HG03066 (cell line): Measurements from ENCODE around the gene BRICD5.

Source experiments
- ATAC-seq: cut with Tn5 transposase; IDR thresholded peaks from one replicate; pipeline ENCODE4 v1.9.1; 2021; ENCODE audit warnings: low read depth; ENCODE audit not compliant: unreplicated experiment

The BRICD5 gene

GRCh38 chr16:2238150-2238837, 27.6 kb upstream of the BRICD5 start:
- ATAC-seq, result no peak

- no peak for ATAC-seq
These were observed 27.0 kb upstream of the BRICD5 start for GRCh38 chr16:2237493-2238149.

GRCh38 chr16:2237102-2237482, 26.4 kb upstream of the BRICD5 start:
- no peak for ATAC-seq

- no peak for ATAC-seq
These were observed 25.9 kb upstream of the BRICD5 start, which contains the start of gene DNASE1L2 for GRCh38 chr16:2236337-2237101. DNASE1L2 (plus strand) TSS chr16:2236444; CDS start chr16:2236817, 373 bp downstream.

- no peak for ATAC-seq
These were observed 25.2 kb upstream of the BRICD5 start for GRCh38 chr16:2235695-2236336.

GRCh38 chr16:2235234-2235651, 24.6 kb upstream of the BRICD5 start:
- no peak for ATAC-seq

- ATAC-seq, result no peak
These were observed 24.1 kb upstream of the BRICD5 start for GRCh38 chr16:2234813-2235170.

- ATAC-seq, result no peak
These were observed 23.5 kb upstream of the BRICD5 start for GRCh38 chr16:2233872-2234812.

GRCh38 chr16:2233046-2233775, 22.5 kb upstream of the BRICD5 start:
- no peak for ATAC-seq

- ATAC-seq, result no peak
These were observed 21.7 kb upstream of the BRICD5 start for GRCh38 chr16:2232094-2232990.

GRCh38 chr16:2231016-2231931, 20.6 kb upstream of the BRICD5 start:
- ATAC-seq, result no peak

GRCh38 chr16:2230376-2230775, 19.7 kb upstream of the BRICD5 start:
- ATAC-seq, result no peak

GRCh38 chr16:2229632-2230250, 19.1 kb upstream of the BRICD5 start:
- ATAC-seq, result no peak

- ATAC-seq, result no peak
These were observed 18.4 kb upstream of the BRICD5 start for GRCh38 chr16:2229091-2229490.

- ATAC-seq, result no peak
These were observed 17.6 kb upstream of the BRICD5 start for GRCh38 chr16:2228161-2228824.

- no peak for ATAC-seq
These were observed 16.3 kb upstream of the BRICD5 start for GRCh38 chr16:2226918-2227317.
